HG03558 (cell line): ENCODE data around the gene FBXO11.
"Not testable (repeated sequence)": the region's sequence is repeated elsewhere in the genome, so short reads cannot be mapped to it uniquely, and the experiment has no call there.

Experiments used
- ATAC-seq: cut with Tn5 transposase; IDR thresholded peaks from one replicate; pipeline ENCODE4 v1.9.1; 2021; ENCODE audit warnings: moderate number of reproducible peaks; ENCODE audit not compliant: unreplicated experiment; ENCODE audit errors: extremely low read depth

The FBXO11 gene

GRCh38 chr2:47906157-47907038 lies at the start of gene FBXO11:
TSS of gene FBXO11 (minus strand) at chr2:47906498. CDS start at chr2:47905720, 778 bp downstream.
- peak; percentile 74 for ATAC-seq

- ATAC-seq: no peak
Observed at GRCh38 chr2:47950340-47951301, 44.3 kb upstream of the FBXO11 start.

- no peak for ATAC-seq
Observed at GRCh38 chr2:47946593-47946992, 40.3 kb upstream of the FBXO11 start.

GRCh38 chr2:47945046-47945781 lies 38.9 kb upstream of the FBXO11 start:
- no peak for ATAC-seq

GRCh38 chr2:47941936-47942335 lies 35.6 kb upstream of the FBXO11 start:
- no peak for ATAC-seq

- no peak for ATAC-seq
Observed at GRCh38 chr2:47937677-47938076, 31.4 kb upstream of the FBXO11 start.

- ATAC-seq: no peak
Observed at GRCh38 chr2:47935071-47935470, 28.8 kb upstream of the FBXO11 start.

GRCh38 chr2:47918043-47918442 lies 11.7 kb upstream of the FBXO11 start:
- ATAC-seq: no peak

- no peak for ATAC-seq
Observed at GRCh38 chr2:47917276-47917961, 11.1 kb upstream of the FBXO11 start.

GRCh38 chr2:47916412-47916811 lies 10.1 kb upstream of the FBXO11 start:
- ATAC-seq: no peak

GRCh38 chr2:47910662-47911061 lies 4.4 kb upstream of the FBXO11 start:
- ATAC-seq: not testable (repeated sequence)

- ATAC-seq: no peak
Observed at GRCh38 chr2:47908682-47909081, 2.4 kb upstream of the FBXO11 start.

- peak; percentile 19 for ATAC-seq
Observed at GRCh38 chr2:47907039-47907781, 912 bp upstream of the FBXO11 start.

GRCh38 chr2:47905386-47906156 lies 727 bp downstream of the FBXO11 start:
- ATAC-seq: no peak

GRCh38 chr2:47903781-47904490 lies 2.4 kb downstream of the FBXO11 start:
- ATAC-seq: no peak

- ATAC-seq: not testable (repeated sequence)
Observed at GRCh38 chr2:47901892-47902291, 4.4 kb downstream of the FBXO11 start.

- no peak for ATAC-seq
Observed at GRCh38 chr2:47900857-47901256, 5.4 kb downstream of the FBXO11 start.
